Esophagus squamous epithelium (tissue), 4 donors: ENCODE data around the gene FRMD3.

Source experiments
- CTCF ChIP-seq, 6 experiments: fragments of 450-650 bp in 4 of 6; fragments of 200-600 bp in 2 of 6; sonication (generic) in 2 of 6; IDR thresholded peaks; one replicate each; pipeline ENCODE4 v1.5.1; 2016 to 2019; ENCODE audit warnings: antibody characterized with exemption in 6 of 6, mild to moderate bottlenecking in 4 of 6, moderate library complexity in 4 of 6
- POLR2A ChIP-seq, 4 donors: fragments of 450-650 bp; IDR thresholded peaks; one replicate each; pipeline ENCODE4 v1.6.1; 2017; ENCODE audit warnings: antibody characterized with exemption in 4 of 4, mild to moderate bottlenecking in 4 of 4, moderate library complexity in 3 of 4

GRCh38 chr9:83280790-83281189 is 257.4 kb downstream of the FRMD3 start:
- TF ChIP-seq CTCF (IDR thresholded peaks at IDR 0.05) (no peak), POLR2A (IDR thresholded peaks at IDR 0.05) (no peak)
